Naive thymus-derived CD8-positive, alpha-beta T cell (primary cell): ENCODE measurements around the gene GRK4. TPM values are rescaled to one million over a fixed set of nuclear protein-coding genes. Genes with fewer than 3 reads are reported as not detected.

Experiments used
- polyA plus RNA-seq, 3 donors: library from polyadenylated mRNA; unstranded; fragments of 300-500 nt; fragmentation: Illumina TruSeq; gene quantifications; one replicate each; pipeline ENCODE4 v1.2.3, GENCODE V29; 2021
- total RNA-seq, 8 experiments: library from RNA in 2 of 8; stranded (reverse) in 2 of 8; gene quantifications; one replicate each; pipeline ENCODE4 v1.2.3 and lab custom pipeline; 2021 to 2026

The GRK4 gene
- total and polyA plus RNA-seq, 5 experiments from 2014 or later = 0.87 to 6.0 (median 1.5) TPM

Other genes starting within 250 kb of the GRK4 start
- 10 to 100 TPM; 48.1 to 48.4 TPM for gene TNIP2, start 207.2 kb upstream of the GRK4 start, total RNA-seq
- gene TNIP2, start 207.2 kb upstream of the GRK4 start, polyA plus RNA-seq = 10 to 100 TPM; 34.2 to 52.5 (median 43.5) TPM
- 10 to 100 TPM; 27.8 to 28.3 TPM for gene SH3BP2, start 170.5 kb upstream of the GRK4 start, total RNA-seq
- 10 to 100 TPM in 1 of 3 donors, 1 to 10 TPM in 2; 4.8 to 10.8 (median 5.4) TPM for gene SH3BP2, start 170.5 kb upstream of the GRK4 start, polyA plus RNA-seq
- 100 to 1,000 TPM; 302 to 309 TPM for gene ADD1, start 119.7 kb upstream of the GRK4 start, total RNA-seq
- gene ADD1, start 119.7 kb upstream of the GRK4 start, polyA plus RNA-seq = 100 to 1,000 TPM; 129 to 151 (median 150) TPM
- gene NOP14, start 165 bp upstream of the GRK4 start, total RNA-seq = 10 to 100 TPM; 46.1 to 47.8 TPM
- 10 to 100 TPM; 10.8 to 31.8 (median 21.8) TPM for gene NOP14, start 165 bp upstream of the GRK4 start, polyA plus RNA-seq
- gene HTT-AS, start 111.0 kb downstream of the GRK4 start, total RNA-seq = not detected
- not detected for gene HTT-AS, start 111.0 kb downstream of the GRK4 start, polyA plus RNA-seq
- gene HTT, start 111.1 kb downstream of the GRK4 start, total RNA-seq = 10 to 100 TPM; 56.7 to 64.6 TPM
- 1 to 10 TPM; 2.2 to 5.0 (median 2.7) TPM for gene HTT, start 111.1 kb downstream of the GRK4 start, polyA plus RNA-seq